GM18868 (cell line): ENCODE results near the gene DHX35.
A peak's percentile ranks its signal among the peaks of the same experiment; 100 is the strongest.
"Not testable (repeated sequence)": the region's sequence is repeated elsewhere in the genome, so short reads cannot be mapped to it uniquely, and the experiment has no call there.

ENCODE experiments used
- ATAC-seq: cut with Tn5 transposase; IDR thresholded peaks from one replicate; pipeline ENCODE4 v1.9.1; 2021; ENCODE audit warnings: mild to moderate bottlenecking, moderate library complexity; ENCODE audit not compliant: unreplicated experiment

DHX35 gene

GRCh38 chr20:38940644-38941043, 21.5 kb upstream of the DHX35 start:
- ATAC-seq = no peak

- ATAC-seq = no peak
These were observed 20.3 kb upstream of the DHX35 start for GRCh38 chr20:38941726-38942389.

GRCh38 chr20:38945012-38945411, 17.1 kb upstream of the DHX35 start:
- no peak for ATAC-seq

- ATAC-seq = no peak
These were observed 15.3 kb upstream of the DHX35 start for GRCh38 chr20:38946836-38947235.

- ATAC-seq = no peak
These were observed 14.2 kb upstream of the DHX35 start for GRCh38 chr20:38947931-38948362.

GRCh38 chr20:38950254-38950653, 11.9 kb upstream of the DHX35 start:
- ATAC-seq = no peak

GRCh38 chr20:38951611-38952010, 10.5 kb upstream of the DHX35 start:
- no peak for ATAC-seq

GRCh38 chr20:38952153-38952552, 10.0 kb upstream of the DHX35 start:
- no peak for ATAC-seq

GRCh38 chr20:38953630-38954340, 8.4 kb upstream of the DHX35 start:
- no peak for ATAC-seq

GRCh38 chr20:38957235-38957876, 4.8 kb upstream of the DHX35 start:
- no peak for ATAC-seq

- no peak for ATAC-seq
These were observed 4.1 kb upstream of the DHX35 start for GRCh38 chr20:38957915-38958485.

GRCh38 chr20:38960187-38960687, 1.9 kb upstream of the DHX35 start:
- ATAC-seq = not testable (repeated sequence)

GRCh38 chr20:38961530-38962043, 557 bp upstream of the DHX35 start:
- no peak for ATAC-seq

GRCh38 chr20:38962928-38963401, 821 bp downstream of the DHX35 start:
- ATAC-seq = no peak

- ATAC-seq = no peak
These were observed 1.6 kb downstream of the DHX35 start for GRCh38 chr20:38963745-38964144.

- no peak for ATAC-seq
These were observed 3.1 kb downstream of the DHX35 start for GRCh38 chr20:38965264-38965663.

GRCh38 chr20:38968090-38968489, 5.9 kb downstream of the DHX35 start:
- ATAC-seq = no peak

GRCh38 chr20:38969708-38970107, 7.6 kb downstream of the DHX35 start:
- ATAC-seq = no peak

GRCh38 chr20:38970302-38970701, 8.2 kb downstream of the DHX35 start:
- no peak for ATAC-seq

GRCh38 chr20:38973107-38973506, 11.0 kb downstream of the DHX35 start:
- peak; percentile 61 for ATAC-seq

GRCh38 chr20:38973645-38974044, 11.5 kb downstream of the DHX35 start:
- no peak for ATAC-seq
